SIG-M5 (cell line): ENCODE measurements around the gene CDK11B.
"Not testable (repeated sequence)": the region's sequence is repeated elsewhere in the genome, so short reads cannot be mapped to it uniquely, and the experiment has no call there.

Experiments
- DNase-seq: peaks from one replicate; lab custom pipeline; 2025; lab: John Stamatoyannopoulos, UW

CDK11B gene

GRCh38 chr1:1658583-1659549 lies at the start of gene CDK11B:
CDK11B (minus strand) TSS chr1:1659004; CDS start chr1:1657485, 1,519 bp downstream.
- peak; percentile 44 for DNase-seq

GRCh38 chr1:1707897-1708296 lies 49.1 kb upstream of the CDK11B start:
- not testable (repeated sequence) for DNase-seq

- DNase-seq, result not testable (repeated sequence)
These were observed 48.4 kb upstream of the CDK11B start for GRCh38 chr1:1707241-1707640.

- DNase-seq, result not testable (repeated sequence)
These were observed 46.8 kb upstream of the CDK11B start for GRCh38 chr1:1705623-1706022.

- not testable (repeated sequence) for DNase-seq
These were observed 45.6 kb upstream of the CDK11B start for GRCh38 chr1:1704284-1704957.

- DNase-seq, result no peak
These were observed 45.0 kb upstream of the CDK11B start for GRCh38 chr1:1703796-1704195.

GRCh38 chr1:1702506-1702905 lies 43.7 kb upstream of the CDK11B start:
- not testable (repeated sequence) for DNase-seq

GRCh38 chr1:1700557-1700956 lies 41.8 kb upstream of the CDK11B start:
- DNase-seq, result not testable (repeated sequence)

GRCh38 chr1:1700067-1700466 lies 41.3 kb upstream of the CDK11B start:
- DNase-seq, result not testable (repeated sequence)

GRCh38 chr1:1699061-1699460 lies 40.3 kb upstream of the CDK11B start:
- not testable (repeated sequence) for DNase-seq

GRCh38 chr1:1697358-1698183 lies 38.8 kb upstream of the CDK11B start:
- not testable (repeated sequence) for DNase-seq

- DNase-seq, result not testable (repeated sequence)
These were observed 37.9 kb upstream of the CDK11B start for GRCh38 chr1:1696431-1697357.

- DNase-seq, result peak; percentile 34
These were observed 34.2 kb upstream of the CDK11B start, which contains the start of gene SLC35E2B for GRCh38 chr1:1692714-1693647. SLC35E2B (minus strand) TSS chr1:1692795; CDS start chr1:1676699, 16,096 bp downstream.

- not testable (repeated sequence) for DNase-seq
These were observed 33.5 kb upstream of the CDK11B start for GRCh38 chr1:1692324-1692713.

GRCh38 chr1:1691443-1691842 lies 32.6 kb upstream of the CDK11B start:
- DNase-seq, result not testable (repeated sequence)

GRCh38 chr1:1689526-1689925 lies 30.7 kb upstream of the CDK11B start:
- not testable (repeated sequence) for DNase-seq

GRCh38 chr1:1687846-1688245 lies 29.0 kb upstream of the CDK11B start:
- DNase-seq, result no peak

GRCh38 chr1:1684031-1684681 lies 25.4 kb upstream of the CDK11B start:
- DNase-seq, result no peak
